ENCODE measurements around the gene GUCY1A2.

GUCY1A2 gene

DNA sequence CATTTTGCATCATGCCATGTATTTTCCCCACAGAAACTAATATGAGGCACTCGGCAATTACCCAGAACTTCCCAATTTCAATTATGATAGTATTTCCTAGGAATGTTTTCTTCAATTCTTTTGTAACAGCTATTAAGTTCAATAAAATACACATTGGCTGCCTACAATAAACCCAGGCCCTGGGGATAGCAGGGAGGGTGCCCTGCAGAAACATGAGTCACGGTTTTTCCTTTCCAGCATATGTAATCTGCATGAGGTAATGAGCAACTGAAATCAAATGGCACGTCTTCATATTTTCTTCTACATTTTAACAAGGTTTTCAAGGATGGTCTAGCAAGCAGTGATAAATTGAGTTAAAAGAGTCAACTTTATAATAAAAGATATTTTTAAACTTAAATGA, 32.0 kb downstream of the GUCY1A2 start:
- H3K27me3 Mint-ChIP-seq = no peaks in the 10 kb centered on the region
- no peak for ATAC-seq
- no peaks in the 10 kb centered on the region for H3K36me3 Mint-ChIP-seq
- no peaks in the 10 kb centered on the region for H3K9me3 Mint-ChIP-seq
- H3K4me1 Mint-ChIP-seq = no peaks in the 10 kb centered on the region
- H3K27ac Mint-ChIP-seq = no peak overlapping the region
- no peak overlapping the region for H3K4me3 Mint-ChIP-seq

DNA sequence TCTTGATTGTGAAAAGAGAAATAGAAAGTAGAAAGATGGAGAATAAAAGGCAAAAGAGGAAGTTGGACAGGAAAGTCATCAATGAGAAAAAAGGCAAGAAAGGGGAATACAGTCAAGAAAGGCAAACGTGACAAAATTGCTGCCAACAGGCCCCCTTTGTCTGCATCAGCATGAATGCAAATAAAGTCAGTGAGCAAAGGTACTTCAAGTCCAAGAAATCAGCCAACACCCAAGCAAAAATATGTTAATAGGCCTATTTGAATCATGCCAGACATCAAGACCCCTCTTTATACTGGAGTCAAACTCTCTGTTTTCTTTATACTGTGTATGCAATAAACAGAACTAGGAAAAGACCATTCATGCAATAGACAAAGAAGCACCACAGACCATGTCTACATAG, 34.3 kb downstream of the GUCY1A2 start:
- no peak overlapping the region for H3K27ac Mint-ChIP-seq
- H3K4me1 Mint-ChIP-seq = no peaks in the 10 kb centered on the region
- no peaks in the 10 kb centered on the region for H3K27me3 Mint-ChIP-seq
- no peaks in the 10 kb centered on the region for H3K36me3 Mint-ChIP-seq
- H3K4me3 Mint-ChIP-seq = no peak overlapping the region
- H3K9me3 Mint-ChIP-seq = no peaks in the 10 kb centered on the region
- ATAC-seq = no peak

DNA sequence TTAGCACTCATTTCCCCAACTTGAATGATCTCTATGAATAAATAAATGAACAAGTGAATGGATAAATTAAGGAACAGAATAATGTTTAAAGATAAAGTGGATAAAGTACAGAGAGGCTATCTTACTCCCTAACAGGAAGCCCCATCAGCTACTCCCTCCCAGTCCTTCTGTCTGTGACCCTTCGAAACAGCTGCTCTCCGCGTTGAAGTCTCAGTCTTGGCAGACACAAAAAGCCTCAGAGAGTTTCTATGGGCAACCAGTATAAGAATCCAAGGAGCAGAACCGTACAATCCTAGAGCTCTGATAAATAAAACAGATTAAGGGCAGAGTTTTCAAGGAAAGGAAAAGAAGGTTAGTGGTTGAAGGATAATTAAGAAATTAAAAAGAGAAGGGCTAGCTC, 35.0 kb downstream of the GUCY1A2 start:
- Mint-ChIP-seq H3K9me3 (no peaks in the 10 kb centered on the region), H3K4me1 (no peaks in the 10 kb centered on the region), H3K36me3 (no peaks in the 10 kb centered on the region), H3K27ac (no peak overlapping the region), H3K27me3 (no peaks in the 10 kb centered on the region), H3K4me3 (no peak overlapping the region)
- no peak for ATAC-seq

DNA sequence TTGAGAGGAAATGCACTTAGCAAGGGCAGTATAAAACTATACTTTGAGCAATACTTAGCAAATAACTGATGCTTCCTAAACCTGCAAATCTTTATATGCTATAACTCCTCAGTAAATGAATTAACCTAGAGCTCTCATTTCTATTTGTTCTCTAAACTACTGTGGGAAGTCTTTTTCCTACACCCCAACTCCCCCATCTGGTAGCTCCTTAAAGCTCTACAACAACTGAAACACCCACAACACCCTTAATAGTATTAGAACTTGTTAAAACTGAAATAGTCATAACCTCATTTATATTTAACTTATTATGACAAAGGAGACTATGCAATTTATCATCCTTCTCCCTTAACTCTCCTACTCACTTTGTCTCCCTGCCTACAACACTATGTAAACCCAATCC, 43.4 kb downstream of the GUCY1A2 start:
- Mint-ChIP-seq H3K27me3 (no peaks in the 10 kb centered on the region), H3K4me1 (no peaks in the 10 kb centered on the region), H3K9me3 (no peaks in the 10 kb centered on the region), H3K36me3 (no peaks in the 10 kb centered on the region), H3K27ac (no peak overlapping the region), H3K4me3 (no peak overlapping the region)
- ATAC-seq = no peak

DNA sequence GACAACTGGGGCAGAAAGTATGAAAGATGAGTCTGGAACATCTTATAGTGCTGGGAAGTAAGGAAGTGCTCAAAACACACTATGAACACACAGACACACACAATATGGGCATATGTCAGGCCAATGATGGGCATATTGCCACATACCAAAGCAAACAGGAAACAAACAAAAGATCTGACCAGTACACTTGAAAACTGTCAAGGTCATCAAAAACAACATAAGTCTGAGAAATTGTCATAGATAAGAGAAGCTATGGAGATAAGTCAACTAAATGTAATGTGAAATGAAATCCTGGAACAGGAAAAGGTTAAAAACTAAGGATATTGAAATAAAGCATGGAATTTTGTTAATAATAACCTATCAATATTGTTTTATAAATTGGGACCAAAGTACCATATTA, 46.4 kb downstream of the GUCY1A2 start:
- Mint-ChIP-seq H3K36me3 (no peaks in the 10 kb centered on the region), H3K4me1 (no peaks in the 10 kb centered on the region), H3K4me3 (no peak overlapping the region), H3K27me3 (no peaks in the 10 kb centered on the region), H3K27ac (no peak overlapping the region), H3K9me3 (no peaks in the 10 kb centered on the region)
- no peak for ATAC-seq

DNA sequence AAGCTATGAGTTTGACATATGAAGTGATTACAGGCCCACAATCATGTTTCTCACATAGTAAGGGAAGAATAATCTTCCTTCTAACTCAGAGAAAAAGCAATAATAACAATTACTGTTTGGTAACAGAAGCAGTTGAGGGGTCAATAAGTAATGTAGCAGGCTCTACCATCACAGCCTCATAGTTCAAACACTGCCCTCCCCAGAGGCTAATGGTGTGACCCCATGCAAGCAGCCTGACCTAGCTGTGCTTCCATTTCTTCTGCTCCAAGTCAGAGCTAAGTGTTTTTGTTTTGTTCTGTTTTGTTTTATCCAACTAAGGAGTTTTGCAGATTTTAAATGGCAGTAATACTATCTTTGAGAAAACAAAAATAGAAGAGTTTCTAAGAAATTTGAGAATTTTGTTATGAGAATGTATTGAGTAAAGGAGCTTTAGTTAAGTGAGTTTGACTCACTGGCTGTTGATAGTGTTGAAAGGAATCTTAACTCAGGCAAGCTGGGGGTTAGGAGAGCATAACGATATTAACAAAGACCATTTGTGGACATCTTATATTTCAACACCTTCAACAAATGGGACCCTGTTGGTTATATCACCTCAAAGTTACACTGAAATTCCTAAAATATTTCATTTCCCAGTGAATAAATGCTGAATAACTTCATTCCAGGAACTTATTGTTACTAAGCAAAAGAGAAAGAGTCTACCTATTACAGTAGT, 48.5 kb downstream of the GUCY1A2 start:
- H3K4me1 Mint-ChIP-seq = no peaks in the 10 kb centered on the region
- H3K36me3 Mint-ChIP-seq = no peaks in the 10 kb centered on the region
- H3K9me3 Mint-ChIP-seq = no peaks in the 10 kb centered on the region
- H3K27ac Mint-ChIP-seq = no peak overlapping the region
- no peak for ATAC-seq
- no peaks in the 10 kb centered on the region for H3K27me3 Mint-ChIP-seq
- no peak overlapping the region for H3K4me3 Mint-ChIP-seq

DNA sequence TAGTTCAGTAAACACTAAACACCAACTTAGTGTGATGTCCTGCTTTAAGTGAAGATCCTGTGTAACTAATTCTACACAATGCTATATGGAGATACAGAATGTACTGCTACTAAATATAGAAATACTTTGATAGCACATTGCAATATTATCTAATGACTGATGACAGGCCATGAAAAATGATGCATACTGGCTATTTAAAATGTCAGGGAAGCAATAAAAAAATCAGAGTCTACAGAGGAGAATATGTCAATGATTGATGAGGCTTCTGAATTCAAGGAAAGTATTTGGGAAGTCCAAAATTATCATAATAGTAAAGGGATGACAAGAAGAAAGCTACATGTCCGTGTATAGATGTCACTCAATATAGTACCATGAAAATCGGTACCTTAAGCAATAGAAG, 55.3 kb downstream of the GUCY1A2 start:
- Mint-ChIP-seq H3K4me1 (no peaks in the 10 kb centered on the region), H3K27ac (no peak overlapping the region), H3K9me3 (no peaks in the 10 kb centered on the region), H3K27me3 (no peaks in the 10 kb centered on the region), H3K36me3 (no peaks in the 10 kb centered on the region), H3K4me3 (no peak overlapping the region)
- ATAC-seq = no peak

DNA sequence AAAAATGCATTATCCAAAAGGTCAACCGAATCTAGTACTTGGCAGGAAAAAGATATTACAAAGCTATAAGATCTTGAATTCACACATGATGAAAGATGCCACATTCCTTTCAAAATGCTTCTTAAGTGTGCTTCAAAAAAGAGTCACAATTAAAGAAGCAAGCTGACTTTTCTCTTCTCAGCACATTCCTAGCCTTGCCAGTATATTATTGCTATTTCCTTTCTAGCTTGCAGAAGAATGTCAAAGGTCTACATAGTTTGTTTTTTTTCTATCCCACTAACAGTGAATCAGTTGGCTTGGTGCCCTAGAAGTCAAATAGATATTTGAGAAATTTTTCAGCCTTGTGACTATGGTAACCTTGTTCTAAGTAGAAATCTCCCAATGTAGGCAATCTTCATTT, 56.8 kb downstream of the GUCY1A2 start:
- H3K36me3 Mint-ChIP-seq = no peaks in the 10 kb centered on the region
- no peaks in the 10 kb centered on the region for H3K27me3 Mint-ChIP-seq
- no peak overlapping the region for H3K4me3 Mint-ChIP-seq
- H3K9me3 Mint-ChIP-seq = no peaks in the 10 kb centered on the region
- ATAC-seq = no peak
- H3K4me1 Mint-ChIP-seq = no peaks in the 10 kb centered on the region
- H3K27ac Mint-ChIP-seq = no peak overlapping the region

DNA sequence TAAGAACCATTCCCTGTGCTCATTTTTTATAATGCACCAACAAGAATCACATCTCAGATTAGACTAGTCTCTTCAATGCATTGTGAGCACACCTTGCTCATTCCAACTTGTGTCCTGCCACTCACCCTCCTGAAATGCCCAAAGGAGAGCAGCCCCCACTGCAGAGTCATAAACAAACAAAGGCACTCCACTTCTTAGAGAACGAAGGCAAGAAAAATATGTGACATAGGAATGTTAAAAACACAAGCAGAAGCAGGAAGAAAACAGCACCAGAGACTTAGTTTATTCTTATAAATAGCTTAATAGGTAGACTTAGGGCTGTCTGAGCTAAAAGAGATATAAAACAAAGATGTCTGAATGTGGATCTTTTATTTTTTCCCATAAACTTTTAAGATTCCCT, 57.2 kb downstream of the GUCY1A2 start:
- H3K4me1 Mint-ChIP-seq = no peaks in the 10 kb centered on the region
- no peaks in the 10 kb centered on the region for H3K27me3 Mint-ChIP-seq
- ATAC-seq = no peak
- H3K9me3 Mint-ChIP-seq = no peaks in the 10 kb centered on the region
- no peak overlapping the region for H3K4me3 Mint-ChIP-seq
- H3K36me3 Mint-ChIP-seq = no peaks in the 10 kb centered on the region
- no peak overlapping the region for H3K27ac Mint-ChIP-seq

DNA sequence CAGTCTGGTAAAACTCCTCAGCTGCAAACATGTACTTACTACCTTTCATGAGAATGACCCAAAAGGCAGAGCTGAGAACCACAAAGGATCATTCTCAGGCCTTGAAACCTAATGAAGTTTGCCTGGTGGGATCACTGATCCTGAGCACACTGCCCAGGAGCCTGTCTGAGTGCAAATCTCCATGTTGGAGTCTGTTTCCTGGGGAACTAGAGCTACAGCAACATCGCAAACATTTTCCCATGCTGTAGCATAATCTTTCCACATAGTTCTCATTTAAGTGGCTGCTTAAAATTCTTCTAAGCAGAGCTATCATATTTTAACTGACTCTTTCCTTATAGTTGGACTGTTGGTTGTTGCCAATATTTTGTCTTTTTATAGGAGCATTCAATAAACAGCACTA, 58.5 kb downstream of the GUCY1A2 start:
- Mint-ChIP-seq H3K27ac (no peak overlapping the region), H3K36me3 (no peaks in the 10 kb centered on the region), H3K27me3 (no peaks in the 10 kb centered on the region), H3K4me3 (no peak overlapping the region), H3K9me3 (no peaks in the 10 kb centered on the region), H3K4me1 (no peaks in the 10 kb centered on the region)
- no peak for ATAC-seq

DNA sequence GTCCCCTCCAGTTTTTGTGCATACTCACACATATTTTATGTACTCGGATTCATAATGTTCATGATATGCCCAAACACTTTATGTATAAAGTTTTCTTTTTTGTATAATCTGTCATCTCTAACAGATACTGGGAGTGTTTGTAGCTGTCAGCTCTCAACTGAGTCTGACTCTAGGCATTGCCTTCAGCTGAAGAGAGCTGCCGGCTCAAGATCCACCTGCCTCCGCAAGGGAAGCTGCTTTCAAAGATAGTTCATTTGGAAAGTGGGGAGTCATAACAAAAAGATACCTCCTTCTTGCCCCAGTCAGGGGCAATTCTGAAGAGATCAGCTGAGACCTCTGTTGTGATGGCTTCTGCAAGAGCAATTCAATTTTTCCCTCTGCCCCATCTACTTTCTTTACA, 58.9 kb downstream of the GUCY1A2 start:
- no peak overlapping the region for H3K4me3 Mint-ChIP-seq
- no peak overlapping the region for H3K27ac Mint-ChIP-seq
- H3K27me3 Mint-ChIP-seq = no peaks in the 10 kb centered on the region
- H3K9me3 Mint-ChIP-seq = no peaks in the 10 kb centered on the region
- ATAC-seq = no peak
- no peaks in the 10 kb centered on the region for H3K4me1 Mint-ChIP-seq
- no peaks in the 10 kb centered on the region for H3K36me3 Mint-ChIP-seq

DNA sequence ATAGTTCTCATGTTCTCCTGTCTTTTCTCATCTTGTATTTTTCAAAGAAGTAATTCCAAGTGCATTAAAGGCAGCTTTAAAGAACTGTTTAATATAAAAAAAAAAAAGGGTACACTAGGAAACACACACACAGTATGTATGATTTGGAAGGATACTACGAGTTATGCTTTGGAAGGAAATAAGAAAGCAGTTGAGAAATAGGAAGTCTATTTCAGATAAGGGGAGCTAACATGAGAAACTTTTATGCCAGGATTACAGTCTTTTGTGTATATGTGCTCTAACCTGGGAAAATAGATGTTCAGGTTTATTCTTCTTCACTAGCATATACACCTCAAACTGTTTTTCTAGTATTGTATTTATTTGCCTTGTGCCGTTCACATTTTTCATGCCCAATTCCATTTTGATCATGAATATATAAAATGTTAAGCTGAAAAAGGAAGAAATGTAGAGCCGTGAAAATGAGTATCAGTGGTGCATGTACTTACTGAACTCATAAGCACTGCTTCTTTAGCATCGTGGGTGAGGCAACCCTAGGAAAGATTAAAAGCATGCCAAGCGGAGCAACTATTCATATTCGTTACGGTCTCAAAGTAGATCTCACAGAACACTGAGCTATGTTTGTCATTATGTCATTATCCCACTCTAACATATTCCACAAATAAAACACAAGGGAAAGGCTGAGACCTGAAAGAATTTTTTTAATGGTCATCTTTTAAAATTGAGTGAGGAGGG, 59.6 kb downstream of the GUCY1A2 start:
- no peak overlapping the region for H3K27ac Mint-ChIP-seq
- H3K4me1 Mint-ChIP-seq = no peaks in the 10 kb centered on the region
- H3K4me3 Mint-ChIP-seq = no peak overlapping the region
- no peaks in the 10 kb centered on the region for H3K36me3 Mint-ChIP-seq
- peaks cover 3% of the 10 kb centered on the region for H3K9me3 Mint-ChIP-seq
- ATAC-seq = no peak
- H3K27me3 Mint-ChIP-seq = no peaks in the 10 kb centered on the region

DNA sequence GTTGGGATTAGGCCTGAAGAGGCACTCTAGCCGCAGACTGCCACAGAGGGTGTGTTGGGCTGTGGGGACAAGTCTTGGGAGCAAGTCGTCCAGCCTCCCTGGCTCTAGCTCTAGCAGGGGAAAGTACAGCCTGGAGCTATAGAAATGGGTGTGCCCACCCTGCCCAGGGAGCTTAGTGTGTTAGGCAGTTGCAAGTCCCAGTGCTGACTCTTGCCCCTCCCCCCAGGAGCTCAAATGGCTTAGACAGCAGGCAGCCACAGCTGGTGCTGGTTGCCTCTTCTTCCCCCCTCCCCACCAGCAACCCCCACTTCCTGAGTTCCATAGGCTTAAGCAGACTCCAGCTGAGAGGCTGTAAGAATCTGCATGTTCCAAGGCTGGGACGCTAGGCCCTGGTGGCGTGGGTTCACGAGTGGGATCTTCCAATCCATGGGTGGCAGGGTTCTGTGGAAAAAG, 61.2 kb downstream of the GUCY1A2 start:
- Mint-ChIP-seq H3K27me3 (no peaks in the 10 kb centered on the region), H3K36me3 (no peaks in the 10 kb centered on the region), H3K27ac (no peak overlapping the region), H3K4me3 (no peak overlapping the region), H3K4me1 (no peaks in the 10 kb centered on the region), H3K9me3 (peaks cover 3% of the 10 kb centered on the region)
- no peak for ATAC-seq

DNA sequence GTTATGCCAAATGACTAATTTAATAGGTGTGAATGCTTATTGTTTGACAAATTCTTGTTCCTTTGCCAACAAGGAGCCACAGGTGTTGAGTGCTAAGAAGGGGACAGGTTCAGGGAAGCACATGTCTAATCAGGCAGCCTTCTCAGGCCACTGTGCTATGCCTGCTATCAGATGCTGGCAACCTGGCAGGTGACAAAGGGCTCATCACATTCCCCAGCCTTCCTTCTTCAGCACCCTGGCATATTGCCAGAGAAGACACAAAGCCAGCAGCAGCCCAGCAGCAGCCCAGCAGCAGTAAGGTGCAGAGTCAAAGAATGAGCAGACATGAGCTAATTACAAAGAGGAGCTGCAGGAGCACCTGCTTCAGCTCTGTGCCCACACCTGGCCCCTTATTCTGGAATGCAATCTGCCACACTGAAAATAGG, 68.2 kb downstream of the GUCY1A2 start:
- Mint-ChIP-seq H3K4me3 (no peak overlapping the region), H3K9me3 (peaks cover 3% of the 10 kb centered on the region), H3K27ac (no peak overlapping the region), H3K4me1 (no peaks in the 10 kb centered on the region), H3K36me3 (no peaks in the 10 kb centered on the region), H3K27me3 (no peaks in the 10 kb centered on the region)
- peak; percentile 24 for ATAC-seq

DNA sequence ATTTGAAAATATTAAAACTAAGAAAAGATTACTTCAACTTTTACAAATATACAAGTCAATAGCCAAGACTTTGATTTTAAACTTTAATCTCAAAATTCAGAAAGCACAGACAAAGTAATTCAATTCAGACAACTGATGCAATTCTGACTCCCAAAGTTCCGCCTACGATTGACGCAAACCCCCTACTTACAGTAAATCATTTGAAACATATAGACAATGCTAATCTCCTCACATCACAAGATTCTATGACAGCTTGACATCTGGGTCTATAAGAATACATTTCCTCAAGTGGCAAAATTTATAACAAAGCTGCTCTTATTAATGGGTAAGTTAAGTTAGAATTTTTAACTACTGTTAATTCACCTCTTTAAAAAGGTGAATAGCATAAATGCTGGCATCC, 75.2 kb downstream of the GUCY1A2 start:
- Mint-ChIP-seq H3K36me3 (no peaks in the 10 kb centered on the region), H3K27ac (no peak overlapping the region), H3K27me3 (no peaks in the 10 kb centered on the region)

DNA sequence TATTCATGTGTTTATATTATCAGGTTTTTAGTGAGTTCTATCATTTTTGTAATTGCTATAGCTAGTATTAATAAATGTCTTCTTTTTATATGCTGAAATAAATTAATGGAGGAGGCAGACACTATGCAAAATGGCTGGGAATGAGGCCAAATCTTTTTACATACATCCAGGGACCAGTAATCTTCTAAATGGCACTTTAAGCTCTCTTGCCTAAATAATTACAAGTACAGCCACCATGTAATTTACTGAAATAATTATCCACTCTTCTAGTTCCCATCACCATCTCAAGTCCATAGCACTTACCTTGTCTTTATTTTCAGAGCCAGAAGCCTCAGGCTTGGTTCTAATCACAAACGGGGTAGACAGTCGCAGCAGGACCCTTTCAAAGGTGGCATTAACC, 79.1 kb downstream of the GUCY1A2 start:
- Mint-ChIP-seq H3K27me3 (no peaks in the 10 kb centered on the region), H3K36me3 (no peaks in the 10 kb centered on the region), H3K4me3 (no peak overlapping the region), H3K27ac (no peak overlapping the region), H3K9me3 (peaks cover 6% of the 10 kb centered on the region), H3K4me1 (no peaks in the 10 kb centered on the region)
- no peak for ATAC-seq

More for the DNA sequence above, 75.2 kb downstream of the GUCY1A2 start:
- H3K4me1 Mint-ChIP-seq = no peaks in the 10 kb centered on the region
- ATAC-seq = no peak
- H3K4me3 Mint-ChIP-seq = no peak overlapping the region
- H3K9me3 Mint-ChIP-seq = peaks cover 3% of the 10 kb centered on the region
